Naive B cell (primary cell): Measurements from ENCODE around the gene ADCY10. TPM values are rescaled to one million over a fixed set of nuclear protein-coding genes. Genes with fewer than 3 reads are reported as not detected.
A peak's percentile ranks its signal among the peaks of the same experiment; 100 is the strongest.
"Not testable (repeated sequence)": the region's sequence is repeated elsewhere in the genome, so short reads cannot be mapped to it uniquely, and the experiment has no call there.

ENCODE experiments used
- ATAC-seq, 2 donors: fragments of 150-1000 bp; cut with Tn5 transposase; 2 replicates each; pipeline ENCODE4 v1.10.0; 2021; ENCODE audit warnings: low read depth in 2 of 2, mild to moderate bottlenecking in 2 of 2, moderate library complexity in 2 of 2
- DNase-seq: peaks from one replicate; pipeline ENCODE4 v3.0.0; 2022
- H3K27ac Mint-ChIP-seq, 6 donors: one replicate each; pipeline ENCODE4 v1.8.0; 2020 to 2022; ENCODE audit warnings: mild to moderate bottlenecking in 6 of 6, mixed read lengths in 6 of 6, moderate library complexity in 5 of 6, inconsistent platforms in 2 of 6
- H3K27me3 Mint-ChIP-seq, 3 donors: one replicate each; pipeline ENCODE4 v1.8.0; 2021 to 2022; ENCODE audit warnings: mixed read lengths in 3 of 3, mild to moderate bottlenecking in 1 of 3
- H3K36me3 Mint-ChIP-seq, 2 donors: one replicate each; pipeline ENCODE4 v1.8.0; 2020 to 2022; ENCODE audit warnings: mixed read lengths in 2 of 2, inconsistent platforms in 1 of 2, mild to moderate bottlenecking in 1 of 2
- H3K4me1 Mint-ChIP-seq, 3 donors: one replicate each; pipeline ENCODE4 v1.8.0; 2020 to 2022; ENCODE audit warnings: mixed read lengths in 3 of 3, inconsistent platforms in 1 of 3, mild to moderate bottlenecking in 1 of 3, moderate library complexity in 1 of 3
- H3K4me3 Mint-ChIP-seq, 8 donors: one replicate each; pipeline ENCODE4 v1.8.0; 2020 to 2022; ENCODE audit warnings: mild to moderate bottlenecking in 8 of 8, mixed read lengths in 8 of 8, moderate library complexity in 8 of 8, inconsistent platforms in 2 of 8
- H3K9me3 Mint-ChIP-seq, 7 donors: one replicate each; pipeline ENCODE4 v1.8.0; 2020 to 2022; ENCODE audit warnings: mixed read lengths in 7 of 7, mild to moderate bottlenecking in 5 of 7, inconsistent platforms in 2 of 7, moderate library complexity in 1 of 7
- polyA plus RNA-seq, 6 donors: library from polyadenylated mRNA; unstranded; fragments of 300-500 nt; fragmentation: Illumina TruSeq; gene quantifications; one replicate each; pipeline ENCODE4 v1.2.3, GENCODE V29; 2021; ENCODE audit warnings: low read depth in 6 of 6

ADCY10 gene
- polyA plus RNA-seq, 6 donors from 2014 or later: not detected

DNA sequence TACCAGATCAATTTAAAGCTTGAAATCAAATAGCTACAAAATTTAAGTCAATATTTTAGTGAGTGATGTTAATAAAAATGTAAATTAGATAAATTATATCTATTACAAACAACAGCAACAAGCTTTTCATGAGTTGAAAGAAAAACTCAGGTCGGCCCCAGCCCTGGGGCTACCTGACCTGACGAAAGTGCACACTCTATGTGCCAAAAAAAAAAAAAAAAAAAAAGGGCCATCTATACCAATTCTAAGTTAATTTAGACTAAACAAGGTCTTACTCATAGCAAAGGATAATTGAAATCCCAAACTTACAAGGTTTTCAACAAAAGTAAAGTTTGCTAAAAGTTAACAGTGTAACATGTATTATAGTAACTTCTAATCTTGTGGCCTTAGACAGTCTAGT, 47.6 kb downstream of the ADCY10 start:
- not testable (repeated sequence) for ATAC-seq, H3K36me3 Mint-ChIP-seq, H3K27ac Mint-ChIP-seq, H3K4me1 Mint-ChIP-seq, DNase-seq, H3K9me3 Mint-ChIP-seq, H3K27me3 Mint-ChIP-seq, H3K4me3 Mint-ChIP-seq

DNA sequence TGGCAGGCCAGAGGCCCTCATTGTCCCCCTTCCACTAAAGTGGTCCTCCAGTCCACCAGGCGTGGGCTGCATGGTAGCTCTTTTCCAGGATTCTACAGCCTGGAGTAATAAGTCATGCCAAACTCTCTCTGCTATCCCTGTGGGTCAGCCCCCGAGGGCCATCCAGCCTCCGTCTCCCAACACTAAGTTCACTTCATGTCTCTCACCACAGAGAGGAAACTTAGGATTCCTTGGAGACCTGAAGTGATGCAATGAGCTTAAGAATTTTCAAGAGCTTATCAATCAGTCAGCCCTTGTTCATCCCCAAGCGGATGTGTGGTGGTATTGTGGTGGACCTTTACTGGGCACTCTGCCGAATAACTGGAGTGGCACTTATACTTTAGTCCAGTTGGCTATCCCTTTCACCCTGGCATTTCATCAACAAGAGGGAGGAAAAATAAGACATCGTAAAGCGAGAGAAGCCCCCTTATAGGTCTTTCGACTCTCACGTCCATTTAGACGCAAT, 48.1 kb downstream of the ADCY10 start:
- not testable (repeated sequence) for H3K4me3 Mint-ChIP-seq, H3K4me1 Mint-ChIP-seq, H3K27ac Mint-ChIP-seq, H3K27me3 Mint-ChIP-seq, ATAC-seq, H3K36me3 Mint-ChIP-seq, H3K9me3 Mint-ChIP-seq, DNase-seq

DNA sequence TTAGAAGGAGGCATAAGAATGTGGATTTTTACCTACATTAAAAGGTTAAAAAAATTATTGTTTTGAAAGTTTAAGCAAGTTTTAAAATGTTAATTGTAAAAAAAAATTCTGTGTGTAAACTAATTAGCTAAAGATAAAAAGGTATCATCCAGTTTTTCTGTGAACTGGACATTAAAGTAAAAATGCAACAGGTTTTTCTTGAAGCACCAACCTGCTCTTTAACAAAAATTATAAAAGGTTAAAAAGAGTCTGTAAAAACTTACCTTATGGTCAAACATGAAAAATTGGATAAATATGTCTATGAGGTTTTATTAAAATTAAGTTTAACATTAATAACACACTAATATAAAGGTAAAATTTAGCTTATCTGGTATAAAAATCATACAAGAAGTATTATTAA, 48.7 kb downstream of the ADCY10 start:
- H3K9me3 Mint-ChIP-seq, H3K27me3 Mint-ChIP-seq, H3K4me1 Mint-ChIP-seq, DNase-seq, ATAC-seq, H3K27ac Mint-ChIP-seq, H3K4me3 Mint-ChIP-seq, H3K36me3 Mint-ChIP-seq: not testable (repeated sequence)

DNA sequence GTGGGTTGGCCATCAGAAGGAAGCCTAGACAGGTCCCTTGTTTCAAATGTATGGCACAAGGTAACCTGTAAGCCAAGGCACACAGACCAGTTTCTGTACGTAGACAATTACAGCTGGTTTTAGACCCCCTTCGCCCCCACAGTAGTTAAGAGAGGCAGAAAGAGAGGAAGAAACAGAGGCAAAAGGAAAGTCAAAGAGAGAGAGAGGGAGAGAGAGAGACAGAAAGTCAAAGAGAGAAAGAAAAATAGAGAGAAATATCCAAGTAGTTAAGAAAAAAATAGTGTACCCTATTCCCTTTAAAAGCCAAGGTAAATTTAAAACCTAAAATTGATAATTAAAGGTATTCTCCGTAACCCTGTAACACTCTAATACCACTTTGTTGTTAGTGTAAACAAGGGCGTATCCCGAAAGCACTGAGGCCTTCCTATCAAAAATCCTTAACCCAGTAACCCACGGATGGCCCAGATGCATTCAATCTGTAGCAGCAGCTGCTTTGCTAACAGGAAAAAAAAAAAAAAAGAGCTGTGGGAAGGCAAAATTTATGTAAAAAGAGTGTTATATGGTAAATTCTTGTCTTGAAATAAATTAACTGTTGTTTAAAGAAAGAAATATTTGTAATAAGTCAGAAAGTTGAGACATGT, 49.4 kb downstream of the ADCY10 start:
- ATAC-seq: no peak
- H3K9me3 Mint-ChIP-seq: no peaks in the 10 kb centered on the region
- peak overlapping the region in 1 of 6 donors; percentile 82 for H3K27ac Mint-ChIP-seq
- no peaks in the 10 kb centered on the region for H3K4me1 Mint-ChIP-seq
- DNase-seq: no peak
- no peak overlapping the region for H3K4me3 Mint-ChIP-seq
- no peaks in the 10 kb centered on the region for H3K36me3 Mint-ChIP-seq
- no peaks in the 10 kb centered on the region for H3K27me3 Mint-ChIP-seq

DNA sequence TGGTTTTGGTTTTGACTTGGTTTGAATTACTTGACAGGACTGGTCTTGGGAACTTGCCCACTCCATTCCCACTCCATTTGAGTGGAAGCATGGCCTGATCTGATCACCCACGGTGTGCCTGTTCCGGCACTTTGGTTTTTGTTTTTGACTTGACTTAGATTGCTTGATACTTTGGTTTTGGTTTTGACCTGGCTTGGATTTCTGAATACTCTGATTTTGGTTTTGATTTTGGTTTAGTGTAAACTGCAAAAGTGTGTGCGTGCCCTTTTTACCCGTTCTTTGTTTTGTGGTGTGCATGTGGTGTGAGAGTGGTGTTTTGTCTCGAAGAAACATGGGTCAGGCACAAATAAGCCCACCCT, 50.0 kb downstream of the ADCY10 start:
- DNase-seq: no peak
- H3K27ac Mint-ChIP-seq: peak overlapping the region in 1 of 6 donors; percentile 40
- H3K27me3 Mint-ChIP-seq: no peaks in the 10 kb centered on the region
- H3K4me1 Mint-ChIP-seq: no peaks in the 10 kb centered on the region
- H3K4me3 Mint-ChIP-seq: no peak overlapping the region
- H3K9me3 Mint-ChIP-seq: no peaks in the 10 kb centered on the region
- H3K36me3 Mint-ChIP-seq: no peaks in the 10 kb centered on the region
- no peak for ATAC-seq

DNA sequence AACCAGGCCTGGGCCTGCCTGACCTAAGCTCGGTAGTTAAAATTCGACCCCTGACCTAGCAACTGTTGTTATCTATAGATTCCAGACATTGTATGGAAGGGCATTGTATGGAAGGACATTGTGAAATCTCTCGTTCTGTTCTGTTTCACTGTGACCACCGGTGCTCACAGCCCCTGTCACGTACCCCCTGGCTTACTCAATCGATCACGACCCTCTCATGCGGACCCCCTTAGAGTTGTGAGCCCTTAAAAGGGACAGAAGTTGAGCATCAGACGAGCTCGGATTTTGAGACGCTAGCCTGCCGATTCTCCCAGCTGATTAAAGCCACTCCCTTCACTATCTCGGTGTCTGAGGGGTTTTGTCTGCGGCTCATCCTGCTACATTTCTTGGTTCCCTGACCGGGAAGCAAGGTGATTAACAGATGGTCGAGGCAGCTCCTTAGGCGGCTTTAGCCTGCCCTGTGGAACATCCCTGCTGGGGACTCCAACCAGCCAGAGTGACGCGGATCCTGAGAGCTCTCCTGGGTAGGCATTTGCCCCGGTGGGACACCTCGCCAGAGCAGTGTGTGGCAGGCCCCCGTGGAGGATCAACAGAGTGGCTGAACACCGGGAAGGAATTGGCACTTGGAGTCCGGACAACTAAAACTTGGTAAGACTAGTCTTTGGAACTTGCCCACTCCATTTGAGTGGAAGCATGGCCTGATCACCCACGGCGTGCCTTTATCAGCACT, 50.6 kb downstream of the ADCY10 start:
- H3K27ac Mint-ChIP-seq: peak overlapping the region in 1 of 6 donors; percentile 40
- H3K4me1 Mint-ChIP-seq, H3K27me3 Mint-ChIP-seq, ATAC-seq, DNase-seq, H3K9me3 Mint-ChIP-seq, H3K4me3 Mint-ChIP-seq, H3K36me3 Mint-ChIP-seq: not testable (repeated sequence)

DNA sequence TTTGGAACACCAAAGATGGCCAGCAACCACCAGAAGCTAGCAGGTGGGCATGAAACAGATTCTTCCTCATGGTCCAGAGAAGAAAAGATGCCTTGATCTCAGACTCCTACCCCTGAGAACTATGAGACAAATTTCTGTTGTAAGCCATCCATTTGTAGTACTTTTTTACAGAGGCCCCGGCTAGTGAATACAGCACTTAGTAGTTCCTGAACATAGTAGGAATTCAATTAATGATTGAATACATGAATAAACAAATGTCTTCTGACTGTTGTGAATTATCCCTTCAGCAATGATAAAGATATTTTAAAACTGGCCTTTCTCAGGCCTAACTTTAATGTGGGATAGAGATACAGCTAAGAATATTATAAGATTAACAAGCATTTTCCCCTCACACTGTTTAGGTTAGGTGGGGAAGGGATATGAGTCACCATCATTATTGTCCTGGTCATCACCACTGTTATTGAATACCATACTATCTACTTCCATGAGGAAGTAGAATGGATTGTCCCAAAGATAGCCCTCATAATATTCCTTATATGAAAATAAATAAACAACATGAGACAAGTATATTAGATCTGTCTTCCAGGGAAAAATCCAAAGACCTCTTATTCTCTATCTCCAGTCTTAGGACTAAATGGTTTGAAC, 51.4 kb downstream of the ADCY10 start:
- Mint-ChIP-seq H3K27ac (no peak overlapping the region), H3K4me3 (no peak overlapping the region), H3K27me3 (no peaks in the 10 kb centered on the region), H3K9me3 (no peaks in the 10 kb centered on the region), H3K36me3 (no peaks in the 10 kb centered on the region), H3K4me1 (no peaks in the 10 kb centered on the region)
- ATAC-seq (no peak), DNase-seq (no peak)

DNA sequence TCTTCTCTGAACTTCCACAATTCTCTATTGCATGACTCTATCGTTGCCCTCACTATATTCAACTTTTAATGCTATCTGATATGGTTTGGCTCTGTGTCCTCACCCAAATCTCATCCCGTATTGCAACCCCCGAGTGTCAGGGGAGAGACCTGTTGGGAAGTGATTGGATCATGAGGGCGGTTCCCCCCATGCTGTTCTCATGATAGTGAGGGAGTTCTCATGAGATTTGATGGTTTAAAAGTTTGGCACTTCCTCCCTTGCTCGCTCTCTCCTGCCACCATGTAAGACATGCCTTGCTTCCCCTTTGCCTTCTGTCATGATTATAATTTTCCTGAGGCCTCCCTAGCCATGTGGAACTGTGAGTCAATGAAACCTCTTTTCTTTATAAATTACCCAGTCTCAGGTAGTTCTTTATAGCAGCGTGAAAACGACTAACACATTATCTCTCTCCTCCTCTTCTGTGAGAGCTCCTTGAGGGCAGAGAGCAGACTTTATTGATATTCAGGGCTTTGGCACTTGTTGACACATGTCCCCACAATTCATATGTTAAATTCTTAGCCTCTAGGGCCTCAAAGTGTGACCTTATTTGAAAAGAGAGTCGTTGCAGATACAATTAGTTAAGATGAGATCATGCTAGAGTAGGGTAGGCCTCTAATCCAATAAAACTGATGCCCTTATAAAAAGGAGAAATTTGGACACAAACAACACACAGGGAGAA, 52.1 kb downstream of the ADCY10 start:
- Mint-ChIP-seq H3K36me3 (no peaks in the 10 kb centered on the region), H3K27ac (no peak overlapping the region), H3K4me3 (no peak overlapping the region), H3K27me3 (no peaks in the 10 kb centered on the region), H3K9me3 (no peaks in the 10 kb centered on the region), H3K4me1 (no peaks in the 10 kb centered on the region)
- ATAC-seq (no peak), DNase-seq (no peak)

DNA sequence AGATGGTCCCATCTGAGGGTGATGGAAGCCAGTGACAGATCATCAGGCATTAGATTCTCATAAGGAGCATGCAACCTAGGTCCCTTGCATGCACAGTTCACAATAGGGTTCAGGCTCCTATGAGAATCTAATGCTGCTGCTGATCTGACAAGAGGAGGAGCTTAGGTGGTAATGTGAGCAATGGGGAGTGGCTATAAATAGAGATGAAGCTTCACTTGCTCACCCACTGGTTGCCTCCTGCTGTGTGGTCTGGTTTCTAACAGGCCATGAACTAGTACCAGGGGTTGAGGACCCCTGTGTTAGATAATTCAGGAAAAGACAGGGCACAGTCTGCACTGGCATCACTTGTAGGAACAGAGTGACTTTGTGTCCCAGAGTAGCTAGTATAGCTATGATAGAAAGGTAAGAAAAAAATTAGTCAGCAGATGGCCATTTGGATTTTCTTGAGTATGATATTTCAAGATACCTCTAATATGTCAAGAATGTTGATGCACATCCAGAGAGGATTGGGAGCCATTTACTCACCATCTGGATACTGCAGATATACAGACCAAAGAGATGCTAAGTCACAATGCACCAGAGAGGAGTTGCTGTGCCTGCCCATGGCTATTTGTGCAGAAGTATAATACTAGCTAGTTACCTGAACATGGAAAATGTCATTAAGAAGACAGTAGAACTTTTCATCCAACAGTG, 53.6 kb downstream of the ADCY10 start:
- H3K27ac Mint-ChIP-seq: no peak overlapping the region
- no peaks in the 10 kb centered on the region for H3K27me3 Mint-ChIP-seq
- H3K4me1 Mint-ChIP-seq: no peaks in the 10 kb centered on the region
- DNase-seq: no peak
- peak overlapping the region in 1 of 8 donors; percentile 11 for H3K4me3 Mint-ChIP-seq
- no peak for ATAC-seq
- no peaks in the 10 kb centered on the region for H3K9me3 Mint-ChIP-seq
- no peaks in the 10 kb centered on the region for H3K36me3 Mint-ChIP-seq

DNA sequence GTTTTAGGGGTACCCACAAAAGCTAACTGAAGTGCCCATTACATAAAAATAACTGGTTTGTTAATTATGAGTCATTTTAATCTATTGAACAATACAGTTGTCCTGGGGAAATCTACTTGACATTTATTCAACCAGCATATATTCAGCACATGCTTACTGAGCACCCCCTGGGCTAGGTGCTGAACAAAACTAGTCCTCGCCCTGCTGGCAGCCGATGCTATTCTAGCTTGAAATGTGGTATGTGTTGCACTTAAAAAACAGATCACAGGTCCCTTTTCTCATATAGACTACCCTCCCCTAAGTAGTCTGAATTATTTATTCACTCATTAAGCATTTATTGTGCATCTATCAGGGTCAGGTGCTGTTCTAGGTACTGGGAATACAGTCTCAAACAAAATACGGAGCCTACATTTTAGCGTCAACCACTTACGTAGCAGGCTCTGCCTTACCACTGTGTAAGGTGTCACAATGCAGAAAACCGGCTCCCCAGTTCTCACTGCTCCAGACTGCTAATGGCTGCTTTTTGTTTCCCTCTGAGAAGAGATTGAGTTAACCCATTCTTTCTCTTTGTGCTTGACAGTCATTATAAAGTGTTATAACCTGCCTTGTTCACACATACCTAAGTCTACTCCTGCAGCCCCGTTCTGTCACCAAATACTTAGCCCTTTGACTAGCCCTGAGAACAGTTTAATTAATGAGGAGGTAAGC, 57.1 kb downstream of the ADCY10 start:
- no peaks in the 10 kb centered on the region for H3K4me1 Mint-ChIP-seq
- DNase-seq (no peak), ATAC-seq (no peak)
- no peaks in the 10 kb centered on the region for H3K36me3 Mint-ChIP-seq
- H3K27me3 Mint-ChIP-seq: no peaks in the 10 kb centered on the region
- H3K27ac Mint-ChIP-seq: no peak overlapping the region
- H3K4me3 Mint-ChIP-seq: no peak overlapping the region
- no peaks in the 10 kb centered on the region for H3K9me3 Mint-ChIP-seq

DNA sequence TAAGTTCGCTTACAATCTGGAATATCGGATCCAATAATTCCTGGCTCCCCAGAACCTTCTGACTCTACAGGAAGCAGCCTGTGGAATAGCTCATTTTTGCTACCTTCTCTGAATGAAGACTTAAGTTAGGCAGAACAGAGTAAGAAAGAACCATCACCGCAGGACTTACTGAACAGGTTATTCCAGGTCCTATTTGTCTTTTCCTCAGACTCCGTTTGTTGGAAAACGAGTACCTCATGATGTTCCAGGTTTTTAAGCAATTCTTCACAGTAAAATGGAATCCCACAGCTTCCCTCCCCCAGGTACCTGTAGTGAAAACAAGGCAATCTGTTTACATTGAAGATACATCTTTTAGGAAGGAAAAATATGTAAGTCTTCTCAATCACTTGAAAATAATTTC, 59.8 kb downstream of the ADCY10 start:
- DNase-seq: no peak
- Mint-ChIP-seq H3K9me3 (peaks cover 0 to 2% (median 0%) of the 10 kb centered on the region in 7 donors), H3K4me1 (no peaks in the 10 kb centered on the region), H3K27me3 (peaks cover 0 to 3% (median 0%) of the 10 kb centered on the region in 3 donors), H3K27ac (no peak overlapping the region), H3K4me3 (no peak overlapping the region), H3K36me3 (no peaks in the 10 kb centered on the region)
- ATAC-seq: no peak

DNA sequence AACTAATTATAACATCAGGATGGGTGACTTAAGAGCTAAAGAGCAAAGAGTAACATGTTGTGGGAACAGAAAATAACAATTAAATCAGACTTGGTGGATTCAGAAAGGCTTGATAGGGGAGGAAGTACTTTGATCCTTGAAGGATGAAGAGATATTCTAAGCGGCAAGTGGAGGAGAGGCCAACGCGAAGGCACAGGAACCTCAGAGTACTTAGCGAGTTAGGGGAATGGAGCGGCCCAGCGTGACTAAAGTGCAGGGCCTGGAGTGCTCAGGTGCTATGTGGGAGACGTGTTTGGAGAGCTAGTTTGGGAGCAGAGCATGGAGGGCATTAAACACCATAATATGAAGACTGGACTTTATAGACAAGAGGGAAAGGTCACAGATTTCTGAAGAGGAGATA, 64.3 kb downstream of the ADCY10 start:
- Mint-ChIP-seq H3K27ac (no peak overlapping the region), H3K36me3 (peaks cover 0 to 3% of the 10 kb centered on the region in 2 donors), H3K27me3 (peaks cover 0 to 3% (median 0%) of the 10 kb centered on the region in 3 donors), H3K4me1 (no peaks in the 10 kb centered on the region), H3K9me3 (peaks cover 0 to 2% (median 0%) of the 10 kb centered on the region in 7 donors), H3K4me3 (no peak overlapping the region)
- no peak for DNase-seq
- ATAC-seq: no peak

DNA sequence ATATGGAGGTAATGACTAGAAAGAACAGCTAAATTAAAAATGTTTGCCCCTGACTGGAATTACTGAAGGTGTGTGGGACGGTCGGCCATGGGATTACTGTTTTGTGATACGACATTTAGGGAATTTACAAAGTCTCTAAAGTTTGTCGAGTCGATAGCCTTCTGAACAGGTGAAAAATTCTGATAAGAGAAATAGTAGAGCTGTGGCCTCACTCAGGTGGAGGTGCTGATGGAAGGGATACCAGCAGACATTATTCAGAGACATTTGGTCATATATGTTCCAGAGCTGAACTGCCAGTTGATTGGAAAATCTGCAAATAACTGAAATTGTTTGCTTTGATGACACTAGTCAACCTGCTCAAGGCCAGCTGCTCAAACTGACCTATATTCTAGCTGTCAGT, 71.1 kb downstream of the ADCY10 start:
- ATAC-seq: no peak

More for the DNA sequence above, 71.1 kb downstream of the ADCY10 start:
- Mint-ChIP-seq H3K36me3 (peaks cover 0 to 3% of the 10 kb centered on the region in 2 donors), H3K27me3 (peaks cover 0 to 9% (median 5%) of the 10 kb centered on the region in 3 donors), H3K9me3 (no peaks in the 10 kb centered on the region), H3K4me3 (no peak overlapping the region), H3K4me1 (no peaks in the 10 kb centered on the region), H3K27ac (peak overlapping the region in 1 of 6 donors; percentile 20)
- no peak for DNase-seq
